Gastroesophageal sphincter (tissue), 4 donors: ENCODE measurements around the gene IFNA16. TPM values are rescaled to one million over a fixed set of nuclear protein-coding genes. Genes with fewer than 3 reads are reported as not detected.
A peak's percentile ranks its signal among the peaks of the same experiment; 100 is the strongest.
"Not testable (repeated sequence)": the region's sequence is repeated elsewhere in the genome, so short reads cannot be mapped to it uniquely, and the experiment has no call there.

Experiments
- ATAC-seq: fragments of 150-250 bp; one replicate; pipeline ENCODE4 v1.9.1; 2016; ENCODE audit warnings: mild to moderate bottlenecking, moderate library complexity
- H3K27ac ChIP-seq, 4 donors: fragments of 200-600 bp; sonication (generic) in 3 of 4; 1 replicate in 3 of 4; 2 replicates in 1 of 4; pipeline ENCODE4 v1.5.1; 2016 to 2019
- H3K27me3 ChIP-seq: fragments of 200-600 bp; sonication (generic); one replicate; pipeline ENCODE4 v1.5.1; 2019
- H3K36me3 ChIP-seq, 2 donors: fragments of 200-600 bp; sonication (generic); one replicate each; pipeline ENCODE4 v1.5.1; 2019; ENCODE audit warnings: control low read depth in 1 of 2
- H3K4me1 ChIP-seq, 3 donors: fragments of 200-600 bp; sonication (generic); 1 replicate in 2 of 3; 2 replicates in 1 of 3; pipeline ENCODE4 v1.5.1; 2016 to 2019; ENCODE audit warnings: control low read depth in 2 of 3
- H3K4me3 ChIP-seq, 2 donors: fragments of 200-600 bp; sonication (generic); one replicate each; pipeline ENCODE4 v1.5.1; 2019; ENCODE audit warnings: mild to moderate bottlenecking in 1 of 2, moderate library complexity in 1 of 2
- H3K9me3 ChIP-seq, 3 donors: fragments of 200-600 bp; sonication (generic); one replicate each; pipeline ENCODE4 v1.5.1; 2017 to 2019; ENCODE audit warnings: control low read depth in 2 of 3
- CTCF ChIP-seq, 4 experiments: fragments of 200-600 bp in 2 of 4; fragments of 450-650 bp in 2 of 4; sonication (generic) in 1 of 4; IDR thresholded peaks; one replicate each; pipeline ENCODE4 v1.5.1; 2017 to 2019; ENCODE audit warnings: antibody characterized with exemption in 4 of 4, mild to moderate bottlenecking in 2 of 4, moderate library complexity in 2 of 4
- EP300 ChIP-seq: sonication (generic); formaldehyde crosslinking; IDR thresholded peaks from one replicate; pipeline ENCODE4 v1.6.1; 2017; ENCODE audit warnings: antibody characterized with exemption, mild to moderate bottlenecking
- POLR2A ChIP-seq, 2 donors: fragments of 450-650 bp; IDR thresholded peaks; one replicate each; pipeline ENCODE4 v1.6.1; 2017; ENCODE audit warnings: antibody characterized with exemption in 2 of 2, mild to moderate bottlenecking in 2 of 2, moderate library complexity in 1 of 2
- POLR2AphosphoS5 ChIP-seq: sonication (generic); formaldehyde crosslinking; IDR thresholded peaks from one replicate; pipeline ENCODE4 v1.6.1; 2017; ENCODE audit warnings: antibody characterized with exemption
- WGBS, 2 donors: methylation state at CpG; one replicate each; pipeline ENCODE4 v1.1.5; 2018; ENCODE audit warnings: low coverage in 1 of 2; 5-methylcytosine and 5-hydroxymethylcytosine counted together
- total RNA-seq, 4 donors: library from RNA; depleted of rRNA; stranded (reverse); fragments of >200 nt; gene quantifications; one replicate each; pipeline ENCODE4 v1.1.0, GENCODE V29; 2016

IFNA16 gene
- not detected for total RNA-seq

GRCh38 chr9:21217211-21217610 is at the start of gene IFNA16:
Gene IFNA16 (minus strand): TSS chr9:21217311. CDS start chr9:21217305, 6 bp downstream.
- not testable (repeated sequence) for H3K4me1 ChIP-seq, H3K36me3 ChIP-seq, H3K27me3 ChIP-seq, ATAC-seq, H3K9me3 ChIP-seq, H3K27ac ChIP-seq, H3K4me3 ChIP-seq
- 100% methylated on average over 1 of the region's 1 CpG for WGBS, 2 donors

- Histone ChIP-seq H3K36me3 (no peaks in the 10 kb centered on the region), H3K4me3 (no peak overlapping the region), H3K9me3 (peaks cover 0 to 1% (median 0%) of the 10 kb centered on the region in 3 donors), H3K27ac (no peak overlapping the region), H3K27me3 (peaks cover 4% of the 10 kb centered on the region), H3K4me1 (no peaks in the 10 kb centered on the region)
- no peak for ATAC-seq
- TF ChIP-seq CTCF (IDR thresholded peaks at IDR 0.05) (no peak), POLR2AphosphoS5 (no peak), POLR2A (IDR thresholded peaks at IDR 0.05) (no peak), EP300 (no peak)
- 17 to 40% methylated on average over 1 of the region's 1 CpG for WGBS, 2 donors
Observed at GRCh38 chr9:21265421-21266189, 48.5 kb upstream of the IFNA16 start.

GRCh38 chr9:21255538-21256212 is 38.6 kb upstream of the IFNA16 start:
- H3K27ac ChIP-seq = no peak overlapping the region
- no peaks in the 10 kb centered on the region for H3K27me3 ChIP-seq
- no peak for ATAC-seq
- H3K4me1 ChIP-seq = no peaks in the 10 kb centered on the region
- WGBS, 2 donors = 17 to 68% methylated on average over 1 to 5 of the region's 5 CpGs
- H3K36me3 ChIP-seq = no peaks in the 10 kb centered on the region
- H3K4me3 ChIP-seq = no peak overlapping the region
- no peaks in the 10 kb centered on the region for H3K9me3 ChIP-seq
- no peak for TF ChIP-seq EP300
- no peak for TF ChIP-seq POLR2A (IDR thresholded peaks at IDR 0.05)
- no peak for TF ChIP-seq CTCF (IDR thresholded peaks at IDR 0.05)
- TF ChIP-seq POLR2AphosphoS5 = no peak

- peak; percentile 66 for ATAC-seq
- TF ChIP-seq POLR2AphosphoS5 = peak; percentile 10
- TF ChIP-seq POLR2A (IDR thresholded peaks at IDR 0.05) = no peak
- peak; percentile 9 to 39 (median 26) for TF ChIP-seq CTCF (IDR thresholded peaks at IDR 0.05)
- Histone ChIP-seq H3K4me1 (no peaks in the 10 kb centered on the region), H3K9me3 (no peaks in the 10 kb centered on the region), H3K4me3 (no peak overlapping the region), H3K27me3 (peaks cover 2% of the 10 kb centered on the region), H3K27ac (no peak overlapping the region), H3K36me3 (no peaks in the 10 kb centered on the region)
- WGBS, 2 donors = 0% methylated on average over 2 to 3 of the region's 3 CpGs
Observed at GRCh38 chr9:21252721-21253547, 35.8 kb upstream of the IFNA16 start.

- no peaks in the 10 kb centered on the region for H3K36me3 ChIP-seq
- H3K9me3 ChIP-seq = no peaks in the 10 kb centered on the region
- H3K4me3 ChIP-seq = no peak overlapping the region
- 64 to 88% methylated on average over 3 to 4 of the region's 4 CpGs for WGBS, 2 donors
- no peak overlapping the region for H3K27ac ChIP-seq
- ATAC-seq = no peak
- no peaks in the 10 kb centered on the region for H3K4me1 ChIP-seq
- H3K27me3 ChIP-seq = peaks cover 4% of the 10 kb centered on the region
- TF ChIP-seq POLR2AphosphoS5 = no peak
- TF ChIP-seq CTCF (IDR thresholded peaks at IDR 0.05) = no peak
- no peak for TF ChIP-seq POLR2A (IDR thresholded peaks at IDR 0.05)
- no peak for TF ChIP-seq EP300
Observed at GRCh38 chr9:21251638-21252037, 34.5 kb upstream of the IFNA16 start.
